Sigmoid colon (tissue), 3 donors: Measurements from ENCODE around the gene RAD9A.

ENCODE experiments used
- POLR2A ChIP-seq, 2 donors: fragments of 450-650 bp; IDR thresholded peaks; one replicate each; pipeline ENCODE4 v1.6.1; 2016; ENCODE audit warnings: antibody characterized with exemption in 2 of 2, mild to moderate bottlenecking in 2 of 2, moderate library complexity in 2 of 2
- TF ChIP-seq, protein P1 (sequence below), 4 experiments: fragments of 450-650 bp in 3 of 4; fragments of 200-600 bp in 1 of 4; IDR thresholded peaks; one replicate each; pipeline ENCODE4 v1.5.1; 2016 to 2019; ENCODE audit warnings: antibody characterized with exemption in 4 of 4, mild to moderate bottlenecking in 3 of 4, moderate library complexity in 2 of 4

DNA sequence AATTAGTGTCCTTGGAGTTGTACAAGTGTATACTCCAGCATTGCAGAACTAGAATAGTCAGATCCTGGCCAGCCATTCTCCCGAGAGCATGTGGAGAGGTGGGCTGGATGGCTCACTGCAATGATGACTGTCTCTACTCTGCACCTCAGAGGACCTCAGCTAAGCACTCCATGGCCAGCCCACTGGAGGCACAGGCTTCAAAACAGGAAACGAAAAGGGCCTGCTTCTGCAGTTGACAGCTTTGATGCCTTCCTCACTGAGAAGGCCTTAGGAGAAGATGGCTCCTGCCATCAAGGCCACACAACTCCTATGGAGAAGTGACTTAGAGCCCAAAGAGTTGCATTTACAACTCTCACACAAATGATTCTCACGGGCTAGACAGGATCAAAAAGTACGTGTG lies 47.5 kb upstream of the RAD9A start:
- TF ChIP-seq, protein P1, sequence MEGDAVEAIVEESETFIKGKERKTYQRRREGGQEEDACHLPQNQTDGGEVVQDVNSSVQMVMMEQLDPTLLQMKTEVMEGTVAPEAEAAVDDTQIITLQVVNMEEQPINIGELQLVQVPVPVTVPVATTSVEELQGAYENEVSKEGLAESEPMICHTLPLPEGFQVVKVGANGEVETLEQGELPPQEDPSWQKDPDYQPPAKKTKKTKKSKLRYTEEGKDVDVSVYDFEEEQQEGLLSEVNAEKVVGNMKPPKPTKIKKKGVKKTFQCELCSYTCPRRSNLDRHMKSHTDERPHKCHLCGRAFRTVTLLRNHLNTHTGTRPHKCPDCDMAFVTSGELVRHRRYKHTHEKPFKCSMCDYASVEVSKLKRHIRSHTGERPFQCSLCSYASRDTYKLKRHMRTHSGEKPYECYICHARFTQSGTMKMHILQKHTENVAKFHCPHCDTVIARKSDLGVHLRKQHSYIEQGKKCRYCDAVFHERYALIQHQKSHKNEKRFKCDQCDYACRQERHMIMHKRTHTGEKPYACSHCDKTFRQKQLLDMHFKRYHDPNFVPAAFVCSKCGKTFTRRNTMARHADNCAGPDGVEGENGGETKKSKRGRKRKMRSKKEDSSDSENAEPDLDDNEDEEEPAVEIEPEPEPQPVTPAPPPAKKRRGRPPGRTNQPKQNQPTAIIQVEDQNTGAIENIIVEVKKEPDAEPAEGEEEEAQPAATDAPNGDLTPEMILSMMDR (IDR thresholded peaks at IDR 0.05), result no peak
- no peak for TF ChIP-seq POLR2A (IDR thresholded peaks at IDR 0.05)
